Loucy (cell line): ENCODE results near the gene HAGH.

Source experiments
- H2AFZ ChIP-seq: fragments of 200-600 bp; sonication (generic); 2 replicates; pipeline ENCODE4 v1.6.0; 2016; ENCODE audit warnings: antibody characterized with exemption, mild to moderate bottlenecking, low read length, moderate library complexity
- H3F3A ChIP-seq: fragments of 200-600 bp; 2 replicates; pipeline ENCODE4 v1.6.0; 2016; ENCODE audit warnings: antibody characterized with exemption, low read depth, mild to moderate bottlenecking
- H3K27me3 ChIP-seq: fragments of 200-600 bp; sonication (generic); 2 replicates; pipeline ENCODE4 v1.6.1; 2014; ENCODE audit warnings: low read length, mild to moderate bottlenecking; ENCODE audit not compliant: insufficient read depth, poor library complexity, severe bottlenecking
- H3K36me3 ChIP-seq: fragments of 200-600 bp; sonication (generic); 2 replicates; pipeline ENCODE4 v1.6.1; 2016; ENCODE audit warnings: low read length; ENCODE audit not compliant: insufficient read depth
- H3K4me1 ChIP-seq: fragments of 200-600 bp; sonication (generic); 2 replicates; pipeline ENCODE4 v1.5.1; 2014; ENCODE audit warnings: low read length, mild to moderate bottlenecking; ENCODE audit not compliant: insufficient read depth, poor library complexity, severe bottlenecking
- H3K4me2 ChIP-seq: fragments of 200-600 bp; sonication (generic); 2 replicates; pipeline ENCODE4 v1.6.0; 2014; ENCODE audit warnings: antibody characterized with exemption, low read length, low read depth, mild to moderate bottlenecking; ENCODE audit not compliant: poor library complexity, severe bottlenecking
- H3K4me3 ChIP-seq: fragments of 200-600 bp; sonication (generic); 2 replicates; pipeline ENCODE4 v1.5.1; 2014; ENCODE audit warnings: low read length, mild to moderate bottlenecking, mixed read lengths; ENCODE audit not compliant: poor library complexity, severe bottlenecking
- H3K79me2 ChIP-seq: fragments of 200-600 bp; sonication (generic); 2 replicates; pipeline ENCODE4 v1.6.1; 2014; ENCODE audit warnings: low read length; ENCODE audit not compliant: insufficient read depth
- H3K9ac ChIP-seq: fragments of 200-600 bp; sonication (generic); 2 replicates; pipeline ENCODE4 v1.6.0; 2014; ENCODE audit warnings: mild to moderate bottlenecking, low read depth, low read length, moderate library complexity; ENCODE audit not compliant: poor library complexity, severe bottlenecking
- H3K9me2 ChIP-seq: fragments of 200-600 bp; sonication (generic); replicated peaks from 2 replicates; pipeline ENCODE4 v1.6.1; 2016; ENCODE audit warnings: low read depth, low read length, mixed read lengths
- H3K9me3 ChIP-seq: fragments of 200-600 bp; sonication (generic); 2 replicates; pipeline ENCODE4 v1.6.1; 2014; ENCODE audit warnings: mild to moderate bottlenecking, antibody characterized with exemption, low read length, low read depth; ENCODE audit not compliant: insufficient read depth
- H4K20me1 ChIP-seq: fragments of 200-600 bp; sonication (generic); 2 replicates; pipeline ENCODE4 v1.6.0; 2014; ENCODE audit warnings: antibody characterized with exemption, low read length, mild to moderate bottlenecking; ENCODE audit not compliant: insufficient read depth, poor library complexity, severe bottlenecking
- CTCF ChIP-seq: fragments of 200-600 bp; sonication (generic); conservative IDR thresholded peaks from 2 replicates; pipeline ENCODE4 v1.5.1; 2014; ENCODE audit warnings: mild to moderate bottlenecking, antibody characterized with exemption, low read length
- EZH2phosphoT487 ChIP-seq: fragments of 200-600 bp; IDR thresholded peaks from 2 replicates; pipeline ENCODE4 v1.6.1; 2018; ENCODE audit warnings: antibody characterized with exemption, mild to moderate bottlenecking, moderate library complexity, borderline replicate concordance

The HAGH gene

GRCh38 chr16:1832838-1833454 lies 6.3 kb upstream of the HAGH start:
- TF ChIP-seq CTCF (no peak), EZH2phosphoT487 (no peak)
- no peaks in the 10 kb centered on the region for H3F3A ChIP-seq
- H3K4me1 ChIP-seq, result peaks cover 3% of the 10 kb centered on the region
- H3K9ac ChIP-seq, result no peak overlapping the region
- no peaks in the 10 kb centered on the region for H3K36me3 ChIP-seq
- H3K4me3 ChIP-seq, result no peak overlapping the region
- no peaks in the 10 kb centered on the region for H3K9me3 ChIP-seq
- no peaks in the 10 kb centered on the region for H4K20me1 ChIP-seq
- peaks cover 13% of the 10 kb centered on the region; the same call in 1 of the 2 replicates for H3K79me2 ChIP-seq
- H3K4me2 ChIP-seq, result no peak overlapping the region
- H3K9me2 ChIP-seq, result no peaks in the 10 kb centered on the region
- no peak overlapping the region for H2AFZ ChIP-seq
- no peaks in the 10 kb centered on the region for H3K27me3 ChIP-seq

GRCh38 chr16:1831186-1832075 lies 4.8 kb upstream of the HAGH start:
- Histone ChIP-seq H3K4me2 (no peak overlapping the region), H3K79me2 (peaks cover 22% of the 10 kb centered on the region), H3K9ac (no peak overlapping the region), H2AFZ (no peak overlapping the region), H3F3A (no peaks in the 10 kb centered on the region), H3K36me3 (no peaks in the 10 kb centered on the region), H3K4me1 (peaks cover 3% of the 10 kb centered on the region), H3K9me2 (no peaks in the 10 kb centered on the region), H3K27me3 (no peaks in the 10 kb centered on the region), H4K20me1 (no peaks in the 10 kb centered on the region), H3K9me3 (no peaks in the 10 kb centered on the region), H3K4me3 (no peak overlapping the region)
- TF ChIP-seq EZH2phosphoT487, result no peak

- H3K4me1 ChIP-seq, result peaks cover 3% of the 10 kb centered on the region
- no peak overlapping the region for H2AFZ ChIP-seq
- TF ChIP-seq EZH2phosphoT487, result no peak
- TF ChIP-seq CTCF, result no peak
- H3K36me3 ChIP-seq, result no peaks in the 10 kb centered on the region
- peak overlapping the region; percentile 16 for H3K4me2 ChIP-seq
- H3K79me2 ChIP-seq, result peaks cover 29% of the 10 kb centered on the region
- H3K9me2 ChIP-seq, result no peaks in the 10 kb centered on the region
- no peak overlapping the region for H3K9ac ChIP-seq
- H4K20me1 ChIP-seq, result no peaks in the 10 kb centered on the region
- H3F3A ChIP-seq, result no peaks in the 10 kb centered on the region
- H3K4me3 ChIP-seq, result no peak overlapping the region
- H3K9me3 ChIP-seq, result no peaks in the 10 kb centered on the region
- no peaks in the 10 kb centered on the region for H3K27me3 ChIP-seq
These were observed 3.6 kb upstream of the HAGH start for GRCh38 chr16:1830213-1830612.
